Heart left ventricle (tissue), 13 donors: Measurements from ENCODE around the gene SLC27A2.

Experiments used
- POLR2A ChIP-seq, 2 donors: fragments of 450-650 bp; IDR thresholded peaks; one replicate each; pipeline ENCODE4 v1.6.1; 2017; ENCODE audit warnings: antibody characterized with exemption in 2 of 2, mild to moderate bottlenecking in 2 of 2, moderate library complexity in 2 of 2
- TF ChIP-seq, protein P1 (sequence below), 12 donors: fragments of 200-600 bp; sonication (generic) in 4 of 12; IDR thresholded peaks; one replicate each; pipeline versions ENCODE4 v1.5.0 to v1.8.0; 2018 to 2022; ENCODE audit warnings: antibody characterized with exemption in 12 of 12, mild to moderate bottlenecking in 5 of 12
- donor health status: ischemic (EF 13 %, LVEDD 7.1; RV severe dilation, severe dysfunction).
- donor health status: DM: no; HTN: yes; CAD: no.
- donor health status: DM: no; HTN: no; CAD: no.
- donor health status: ischemic (EF 25% LVEDD 6.9; RV normal size, moderate dysfunction).
- donor health status: ischemic (EF 25% LVEDD 5.7; RV mildly dilated, moderate dysfunction).
- donor health status: ischemic (EF 35%, LVEDD 5.7; RV mildly dilated, moderate dysfunction).
- donor health status: nonischemic (EF 11% LVEDD 7.7; RV severe dilation, severe dysfunction).
- donor health status: DM: yes; HTN: yes; CAD: no.
- donor health status: PGD.
- donor health status: ischemic (EF 29% LVEDD 5.4; RV normal size, mild dysfunction).
- donor health status: nonischemic (EF 23%, LVEDD 6.1; RV moderate dilation, normal function).

DNA sequence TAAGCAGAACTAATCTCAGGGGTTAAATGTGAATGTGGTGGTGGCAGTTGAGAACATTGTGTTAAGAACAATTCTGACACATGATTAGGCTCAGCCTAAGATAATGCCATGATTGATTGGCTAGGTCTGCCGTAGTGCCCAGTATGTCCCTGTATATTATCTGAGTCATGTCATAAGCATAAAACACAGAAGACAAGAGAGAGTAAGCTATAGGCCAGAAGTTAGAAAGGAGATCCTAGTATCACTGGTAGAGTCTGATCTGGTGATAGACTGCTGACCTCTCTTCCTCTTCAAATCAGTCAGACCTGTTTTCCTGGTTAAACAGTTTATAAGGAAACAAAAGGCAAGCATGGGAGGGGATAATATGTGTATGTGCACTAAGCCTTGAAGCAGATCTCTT lies 32.9 kb upstream of the SLC27A2 start:
- TF ChIP-seq, protein P1, sequence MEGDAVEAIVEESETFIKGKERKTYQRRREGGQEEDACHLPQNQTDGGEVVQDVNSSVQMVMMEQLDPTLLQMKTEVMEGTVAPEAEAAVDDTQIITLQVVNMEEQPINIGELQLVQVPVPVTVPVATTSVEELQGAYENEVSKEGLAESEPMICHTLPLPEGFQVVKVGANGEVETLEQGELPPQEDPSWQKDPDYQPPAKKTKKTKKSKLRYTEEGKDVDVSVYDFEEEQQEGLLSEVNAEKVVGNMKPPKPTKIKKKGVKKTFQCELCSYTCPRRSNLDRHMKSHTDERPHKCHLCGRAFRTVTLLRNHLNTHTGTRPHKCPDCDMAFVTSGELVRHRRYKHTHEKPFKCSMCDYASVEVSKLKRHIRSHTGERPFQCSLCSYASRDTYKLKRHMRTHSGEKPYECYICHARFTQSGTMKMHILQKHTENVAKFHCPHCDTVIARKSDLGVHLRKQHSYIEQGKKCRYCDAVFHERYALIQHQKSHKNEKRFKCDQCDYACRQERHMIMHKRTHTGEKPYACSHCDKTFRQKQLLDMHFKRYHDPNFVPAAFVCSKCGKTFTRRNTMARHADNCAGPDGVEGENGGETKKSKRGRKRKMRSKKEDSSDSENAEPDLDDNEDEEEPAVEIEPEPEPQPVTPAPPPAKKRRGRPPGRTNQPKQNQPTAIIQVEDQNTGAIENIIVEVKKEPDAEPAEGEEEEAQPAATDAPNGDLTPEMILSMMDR (IDR thresholded peaks at IDR 0.05): no peak
- TF ChIP-seq POLR2A (IDR thresholded peaks at IDR 0.05): no peak
